ENCODE measurements around the gene MPO.

- TF ChIP-seq CTCF (conservative IDR thresholded peaks at IDR 0.05) (no peak), ZFX (IDR thresholded peaks at IDR 0.05) (no peak)
These were observed 26.9 kb upstream of the MPO start for GRCh38 chr17:58307468-58308172.

Measured in C4-2B (cell line).